ENCODE results near the gene SENP1. TPM values are rescaled to one million over a fixed set of nuclear protein-coding genes. Genes with fewer than 3 reads are reported as not detected.
"Not testable (repeated sequence)": the region's sequence is repeated elsewhere in the genome, so short reads cannot be mapped to it uniquely, and the experiment has no call there.

SENP1 gene
- total RNA-seq, 6 experiments from 2014 or later: 3.6 to 6.5 (median 5.1) TPM

DNA sequence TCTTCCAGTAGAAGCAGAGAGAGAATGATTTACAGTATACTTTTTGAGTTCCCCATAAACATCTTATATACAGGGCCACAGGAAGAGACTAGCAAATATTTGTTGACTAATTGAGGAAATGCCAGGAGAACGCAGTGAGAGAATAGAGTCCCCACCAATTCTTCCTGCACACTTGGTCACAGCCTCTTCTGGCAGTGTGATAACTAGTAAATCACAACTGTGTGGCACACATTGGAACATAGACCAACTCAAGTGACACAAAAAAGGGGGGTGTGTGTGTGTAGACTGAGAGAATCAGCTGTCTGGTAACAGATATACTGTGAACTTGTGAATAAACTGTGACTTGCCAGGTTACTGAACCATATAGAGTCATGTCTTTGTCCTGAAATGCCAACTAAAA, 23.5 kb upstream of the SENP1 start:
- Histone ChIP-seq H3K27me3 (no peaks in the 10 kb centered on the region), H3K4me3 (no peak overlapping the region), H3K27ac (no peak overlapping the region), H3K9me3 (no peaks in the 10 kb centered on the region), H3K36me3 (no peaks in the 10 kb centered on the region), H3K4me1 (no peaks in the 10 kb centered on the region)
- DNase-seq (no peak), ATAC-seq (no peak)
- TF ChIP-seq, protein P1, sequence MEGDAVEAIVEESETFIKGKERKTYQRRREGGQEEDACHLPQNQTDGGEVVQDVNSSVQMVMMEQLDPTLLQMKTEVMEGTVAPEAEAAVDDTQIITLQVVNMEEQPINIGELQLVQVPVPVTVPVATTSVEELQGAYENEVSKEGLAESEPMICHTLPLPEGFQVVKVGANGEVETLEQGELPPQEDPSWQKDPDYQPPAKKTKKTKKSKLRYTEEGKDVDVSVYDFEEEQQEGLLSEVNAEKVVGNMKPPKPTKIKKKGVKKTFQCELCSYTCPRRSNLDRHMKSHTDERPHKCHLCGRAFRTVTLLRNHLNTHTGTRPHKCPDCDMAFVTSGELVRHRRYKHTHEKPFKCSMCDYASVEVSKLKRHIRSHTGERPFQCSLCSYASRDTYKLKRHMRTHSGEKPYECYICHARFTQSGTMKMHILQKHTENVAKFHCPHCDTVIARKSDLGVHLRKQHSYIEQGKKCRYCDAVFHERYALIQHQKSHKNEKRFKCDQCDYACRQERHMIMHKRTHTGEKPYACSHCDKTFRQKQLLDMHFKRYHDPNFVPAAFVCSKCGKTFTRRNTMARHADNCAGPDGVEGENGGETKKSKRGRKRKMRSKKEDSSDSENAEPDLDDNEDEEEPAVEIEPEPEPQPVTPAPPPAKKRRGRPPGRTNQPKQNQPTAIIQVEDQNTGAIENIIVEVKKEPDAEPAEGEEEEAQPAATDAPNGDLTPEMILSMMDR (IDR thresholded peaks at IDR 0.05): no peak
- no peak for TF ChIP-seq POLR2A (IDR thresholded peaks at IDR 0.05)
- WGBS (ENCODE audit: insufficient coverage, low coverage, low lambda C conversion rate, missing lambda C conversion rate): 67% methylated on average over 1 of the region's 1 CpG
- intact Hi-C loops (cut with DNase I): no loop called here

DNA sequence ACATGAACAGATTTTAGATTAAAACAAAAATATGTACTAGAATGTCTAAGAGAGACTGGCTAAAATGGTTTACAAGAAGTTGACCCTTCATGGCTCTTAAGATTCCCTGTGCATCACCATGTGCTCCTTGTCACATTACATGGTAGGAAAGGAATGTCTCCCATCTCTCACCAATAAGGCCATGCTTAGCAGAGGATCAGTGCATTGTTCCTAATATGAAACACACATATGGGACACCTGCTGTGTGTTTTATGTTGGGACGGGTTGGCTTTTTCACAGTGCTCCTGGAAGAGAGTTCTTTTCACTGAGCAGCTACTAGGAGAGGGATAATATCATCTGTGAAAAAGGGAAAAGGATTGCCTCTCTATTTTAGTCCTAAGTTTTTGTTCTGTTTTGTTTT, 22.9 kb upstream of the SENP1 start:
- intact Hi-C loops (cut with DNase I): no loop called here
- TF ChIP-seq POLR2A (IDR thresholded peaks at IDR 0.05): no peak
- TF ChIP-seq, protein P1 (IDR thresholded peaks at IDR 0.05): no peak
- no CpG with 5 or more reads among the region's 1 CpG for whole genome bisulfite sequencing (ENCODE audit: insufficient coverage, low coverage, low lambda C conversion rate, missing lambda C conversion rate)

DNA sequence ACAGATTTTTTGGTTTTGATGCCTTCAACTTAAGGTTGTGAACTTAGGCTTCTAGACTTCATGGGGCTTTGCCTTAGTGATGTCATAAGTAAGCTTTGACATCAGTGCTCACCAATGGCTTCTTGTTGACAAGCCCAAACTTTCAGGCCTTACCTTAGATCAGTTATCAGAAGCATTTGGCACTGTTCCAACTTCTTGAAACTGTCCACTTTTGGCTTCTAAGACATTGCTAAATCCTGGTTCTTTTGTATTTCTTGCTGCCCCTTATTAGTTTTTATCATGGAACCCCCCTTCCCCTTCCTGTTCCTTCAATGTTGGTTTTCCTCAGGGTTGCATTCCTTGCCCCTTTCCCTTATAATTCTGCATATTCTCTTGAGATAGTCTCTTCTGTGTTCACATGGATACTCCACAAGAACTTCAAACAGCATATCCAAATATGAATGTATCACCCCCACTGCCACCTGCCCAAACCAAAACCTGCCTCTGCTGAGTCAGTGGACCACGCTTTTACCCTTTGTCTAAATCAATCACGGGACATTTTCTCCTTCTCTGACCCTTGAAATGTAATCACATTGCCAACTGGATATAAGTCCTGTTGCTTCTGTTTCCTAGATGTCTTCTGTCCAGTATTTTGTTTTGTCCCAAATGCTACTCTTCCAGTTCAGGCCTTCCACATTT, 21.2 kb upstream of the SENP1 start:
- Histone ChIP-seq H3K27me3 (no peaks in the 10 kb centered on the region), H3K36me3 (no peaks in the 10 kb centered on the region), H3K27ac (no peak overlapping the region), H3K4me1 (peaks cover 0 to 8% (median 0%) of the 10 kb centered on the region in 4 donors), H3K9me3 (no peaks in the 10 kb centered on the region), H3K4me3 (no peak overlapping the region)
- 100% methylated on average over 2 of the region's 2 CpGs for WGBS (ENCODE audit: insufficient coverage, low coverage, low lambda C conversion rate, missing lambda C conversion rate)
- DNase-seq (no peak), ATAC-seq (no peak)
- intact Hi-C loops (cut with DNase I): no loop called here
- TF ChIP-seq, protein P1 (IDR thresholded peaks at IDR 0.05): no peak
- no peak for TF ChIP-seq POLR2A (IDR thresholded peaks at IDR 0.05)

More for the DNA sequence above, 22.9 kb upstream of the SENP1 start:
- Histone ChIP-seq H3K27me3 (no peaks in the 10 kb centered on the region), H3K4me3 (no peak overlapping the region), H3K27ac (no peak overlapping the region), H3K9me3 (no peaks in the 10 kb centered on the region), H3K36me3 (no peaks in the 10 kb centered on the region), H3K4me1 (no peaks in the 10 kb centered on the region)
- DNase-seq (no peak), ATAC-seq (no peak)

DNA sequence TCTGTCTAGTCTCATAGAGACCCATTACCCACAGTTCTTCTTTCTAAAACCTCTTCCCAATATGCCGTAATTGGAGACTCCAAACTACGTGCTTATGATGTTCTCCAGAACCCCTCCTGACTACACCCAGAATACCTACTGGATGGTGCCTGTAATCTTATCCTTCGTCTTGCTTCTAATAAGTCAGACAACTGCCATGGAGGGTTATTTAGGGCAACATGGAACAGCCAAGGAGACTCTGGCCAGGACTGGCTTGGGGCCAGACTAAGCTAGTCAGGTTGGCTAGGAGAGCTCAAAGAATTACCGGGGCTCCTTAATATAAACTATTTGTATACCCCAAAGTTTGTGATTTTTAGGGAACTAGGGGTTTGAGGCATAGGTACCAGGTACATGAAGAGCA, 20.1 kb upstream of the SENP1 start:
- ATAC-seq (no peak), DNase-seq (no peak)
- no peak overlapping the region for H3K27ac ChIP-seq
- intact Hi-C loops (cut with DNase I): no loop called here
- no peaks in the 10 kb centered on the region for H3K27me3 ChIP-seq
- H3K36me3 ChIP-seq: no peaks in the 10 kb centered on the region
- peaks cover 0 to 8% (median 0%) of the 10 kb centered on the region in 4 donors for H3K4me1 ChIP-seq
- TF ChIP-seq POLR2A (IDR thresholded peaks at IDR 0.05): no peak
- TF ChIP-seq, protein P1 (IDR thresholded peaks at IDR 0.05): no peak
- H3K4me3 ChIP-seq: no peak overlapping the region
- no peaks in the 10 kb centered on the region for H3K9me3 ChIP-seq
- 96% methylated on average over 3 of the region's 4 CpGs for WGBS (ENCODE audit: insufficient coverage, low coverage, low lambda C conversion rate, missing lambda C conversion rate)

DNA sequence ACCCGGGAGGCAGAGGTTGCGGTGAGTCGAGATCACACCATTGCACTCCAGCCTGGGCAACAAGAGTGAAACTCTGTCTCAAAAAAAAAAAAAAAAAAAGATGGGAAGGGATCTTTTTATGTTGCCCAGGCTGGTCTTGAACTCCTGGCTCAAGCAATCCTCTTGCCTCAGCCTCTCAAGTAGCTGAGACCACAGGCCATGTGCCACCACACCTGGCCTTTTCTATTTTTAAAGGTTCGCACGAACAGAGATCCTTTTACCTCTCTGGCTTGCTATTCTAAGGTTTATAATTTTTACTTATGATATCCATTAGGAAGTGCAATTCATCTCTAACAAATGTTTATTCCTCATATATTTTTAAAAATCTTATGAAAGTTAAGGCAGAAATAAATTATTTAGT, 19.7 kb upstream of the SENP1 start:
- intact Hi-C loops (cut with DNase I); ATAC-seq; H3K36me3 ChIP-seq; H3K4me3 ChIP-seq; DNase-seq; H3K4me1 ChIP-seq; H3K27me3 ChIP-seq; H3K9me3 ChIP-seq; H3K27ac ChIP-seq: not testable (repeated sequence)
- WGBS (ENCODE audit: insufficient coverage, low coverage, low lambda C conversion rate, missing lambda C conversion rate): 93% methylated on average over 2 of the region's 5 CpGs
